Left lung (tissue), 10 donors: ENCODE data around the gene CDC42EP5. TPM values are rescaled to one million over a fixed set of nuclear protein-coding genes. Genes with fewer than 3 reads are reported as not detected.

Source experiments
- ATAC-seq: fragments of 200-7000 bp; cut with Tn5 transposase; one replicate; pipeline ENCODE4 v1.9.1; 2020; ENCODE audit warnings: moderate library complexity
- DNase-seq, 4 donors: peaks; one replicate each; pipeline ENCODE4 v3.0.0-alpha.2; 2013 to 2020
- H3K27ac ChIP-seq, 2 donors: fragments of 200-600 bp; sonication (generic) in 1 of 2; one replicate each; pipeline versions ENCODE4 v1.5.0 to v1.8.0; 2020 to 2021
- H3K27me3 ChIP-seq, 2 donors: fragments of 200-600 bp; sonication (generic) in 1 of 2; one replicate each; pipeline versions ENCODE4 v1.5.0 to v1.8.0; 2020 to 2021
- H3K36me3 ChIP-seq, 2 donors: fragments of 200-600 bp; sonication (generic) in 1 of 2; one replicate each; pipeline versions ENCODE4 v1.5.0 to v1.8.0; 2020 to 2021
- H3K4me1 ChIP-seq, 2 donors: fragments of 200-600 bp; one replicate each; pipeline ENCODE4 v1.8.0; 2021
- H3K4me3 ChIP-seq, 2 donors: fragments of 200-600 bp; sonication (generic) in 1 of 2; one replicate each; pipeline versions ENCODE4 v1.5.0 to v1.8.0; 2020 to 2021; ENCODE audit warnings: mild to moderate bottlenecking in 1 of 2
- H3K9me3 ChIP-seq, 2 donors: fragments of 200-600 bp; sonication (generic) in 1 of 2; one replicate each; pipeline versions ENCODE4 v1.5.0 to v1.8.0; 2020 to 2021
- intact Hi-C, 2 donors: fragments of 100-400 bp; cut with DNase I; formaldehyde crosslinking; loops; one replicate each; pipeline versions ENCODE4 v1.11.2 to v1.14.2; 2022
- polyA plus RNA-seq, 6 donors: library from polyadenylated mRNA; unstranded; fragments of 120-200 nt; gene quantifications; one replicate each; pipeline ENCODE4 v1.2.1, GENCODE V29; 2013; ENCODE audit not compliant: insufficient read length in 6 of 6
- total RNA-seq, 2 donors: library from RNA; stranded (reverse); fragmentation: NEBNext Ultra II Directional; extraction: Animal tissue kit (Norgen Biotek cat#: 25700); gene quantifications; one replicate each; pipeline ENCODE4 v1.2.1, GENCODE V29; 2021
- TF ChIP-seq, protein P1 (sequence below), 2 donors: fragments of 200-600 bp; sonication (generic) in 1 of 2; IDR thresholded peaks; one replicate each; pipeline versions ENCODE4 v1.5.0 to v1.8.0; 2021; ENCODE audit warnings: antibody characterized with exemption in 2 of 2
- donor health status: DM: no; HTN: yes; CAD: no.
- donor health status: DM: no; HTN: no; CAD: no.

The CDC42EP5 gene
- total and polyA plus RNA-seq, 8 donors, result 20.4 to 57.6 (median 31.1) TPM

DNA sequence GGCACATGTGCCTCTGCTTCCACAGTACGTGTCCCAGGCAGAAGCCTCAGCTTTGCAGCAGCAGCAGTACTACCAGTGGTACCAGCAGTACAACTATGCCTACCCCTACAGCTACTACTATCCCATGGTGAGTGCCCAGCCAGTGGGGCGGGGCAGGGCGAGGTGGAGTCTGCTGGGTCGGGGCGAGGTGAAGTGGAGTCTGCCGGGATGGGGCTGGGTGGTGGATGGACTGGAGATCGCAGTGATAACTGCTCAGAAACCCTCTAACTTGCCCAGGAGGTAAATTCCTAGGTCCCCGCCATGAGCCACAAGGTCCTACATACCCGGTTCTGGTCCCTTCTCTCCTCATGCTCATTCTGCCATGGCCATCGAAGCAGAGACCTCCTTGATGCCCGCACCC is 20.5 kb downstream of the CDC42EP5 start:
- peaks cover 0 to 71% of the 10 kb centered on the region in 2 donors for H3K36me3 ChIP-seq

DNA sequence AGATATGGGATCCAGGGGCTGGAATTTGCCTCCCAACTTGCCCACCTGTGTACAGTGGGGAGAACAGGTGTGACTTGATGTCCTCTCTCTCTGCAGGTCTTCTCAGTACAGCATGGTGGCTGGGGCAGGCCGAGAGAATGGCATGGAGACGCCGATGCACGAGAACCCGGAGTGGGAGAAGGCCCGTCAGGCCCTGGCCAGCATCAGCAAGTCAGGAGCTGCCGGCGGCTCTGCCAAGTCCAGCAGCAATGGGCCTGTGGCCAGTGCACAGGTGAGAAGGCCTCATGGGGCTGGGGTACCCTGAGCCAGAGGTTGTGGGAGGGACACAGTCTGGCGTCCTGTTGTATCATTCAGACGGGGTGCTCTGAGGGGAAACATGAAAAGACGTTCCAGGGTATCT is 21.1 kb downstream of the CDC42EP5 start:
- DNase-seq (peak in 2 of 4 donors; percentile 29 to 77), ATAC-seq (no peak)
- H3K27me3 ChIP-seq, result no peaks in the 10 kb centered on the region
- peak overlapping the region in 1 of 2 donors; percentile 45 for H3K27ac ChIP-seq
- no peaks in the 10 kb centered on the region for H3K9me3 ChIP-seq
- peaks cover 29 to 43% of the 10 kb centered on the region in 2 donors for H3K4me1 ChIP-seq
- intact Hi-C loops, result no loop called here
- TF ChIP-seq, protein P1, sequence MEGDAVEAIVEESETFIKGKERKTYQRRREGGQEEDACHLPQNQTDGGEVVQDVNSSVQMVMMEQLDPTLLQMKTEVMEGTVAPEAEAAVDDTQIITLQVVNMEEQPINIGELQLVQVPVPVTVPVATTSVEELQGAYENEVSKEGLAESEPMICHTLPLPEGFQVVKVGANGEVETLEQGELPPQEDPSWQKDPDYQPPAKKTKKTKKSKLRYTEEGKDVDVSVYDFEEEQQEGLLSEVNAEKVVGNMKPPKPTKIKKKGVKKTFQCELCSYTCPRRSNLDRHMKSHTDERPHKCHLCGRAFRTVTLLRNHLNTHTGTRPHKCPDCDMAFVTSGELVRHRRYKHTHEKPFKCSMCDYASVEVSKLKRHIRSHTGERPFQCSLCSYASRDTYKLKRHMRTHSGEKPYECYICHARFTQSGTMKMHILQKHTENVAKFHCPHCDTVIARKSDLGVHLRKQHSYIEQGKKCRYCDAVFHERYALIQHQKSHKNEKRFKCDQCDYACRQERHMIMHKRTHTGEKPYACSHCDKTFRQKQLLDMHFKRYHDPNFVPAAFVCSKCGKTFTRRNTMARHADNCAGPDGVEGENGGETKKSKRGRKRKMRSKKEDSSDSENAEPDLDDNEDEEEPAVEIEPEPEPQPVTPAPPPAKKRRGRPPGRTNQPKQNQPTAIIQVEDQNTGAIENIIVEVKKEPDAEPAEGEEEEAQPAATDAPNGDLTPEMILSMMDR (IDR thresholded peaks at IDR 0.05), result no peak
- H3K4me3 ChIP-seq, result no peak overlapping the region
- H3K36me3 ChIP-seq, result peaks cover 0 to 64% of the 10 kb centered on the region in 2 donors

More for the DNA sequence above, 20.5 kb downstream of the CDC42EP5 start:
- TF ChIP-seq, protein P1 (IDR thresholded peaks at IDR 0.05), result no peak
- Histone ChIP-seq H3K4me3 (no peak overlapping the region), H3K27me3 (no peaks in the 10 kb centered on the region), H3K27ac (no peak overlapping the region), H3K4me1 (peaks cover 23 to 37% of the 10 kb centered on the region in 2 donors), H3K9me3 (no peaks in the 10 kb centered on the region)
- ATAC-seq, result no peak
- intact Hi-C loops, result no loop called here
- peak in 1 of 4 donors; percentile 69 for DNase-seq

DNA sequence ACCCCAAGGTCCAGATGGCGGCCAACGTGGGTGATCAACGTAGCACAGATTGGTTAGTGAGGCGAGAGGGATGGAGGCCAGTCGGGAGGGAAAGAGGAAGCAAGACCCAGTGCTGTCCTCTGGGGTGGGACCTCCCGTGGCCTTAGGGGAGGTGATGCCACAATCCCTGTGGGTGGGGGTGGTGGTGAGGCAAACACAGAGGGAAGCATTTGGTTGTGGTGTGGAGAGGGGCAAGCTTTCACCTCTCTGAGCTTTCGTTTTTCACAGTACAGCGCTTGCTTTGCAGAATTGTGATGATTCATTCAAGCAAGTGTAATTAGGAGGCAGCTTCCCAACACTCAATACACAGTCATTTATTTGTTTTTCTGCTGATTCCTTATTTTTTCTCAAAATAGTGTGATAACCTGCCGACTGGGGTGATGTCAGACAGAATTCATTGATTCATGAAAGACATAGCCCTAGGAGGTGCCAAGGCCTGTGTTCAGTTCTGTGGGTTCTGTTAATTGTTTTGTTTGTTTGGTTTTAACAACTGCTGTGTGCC is 21.7 kb downstream of the CDC42EP5 start:
- Histone ChIP-seq H3K36me3 (peaks cover 0 to 58% of the 10 kb centered on the region in 2 donors), H3K4me1 (peaks cover 30 to 48% of the 10 kb centered on the region in 2 donors), H3K4me3 (peak overlapping the region in 1 of 2 donors; percentile 97), H3K27ac (peak overlapping the region in 1 of 2 donors; percentile 45), H3K27me3 (no peaks in the 10 kb centered on the region), H3K9me3 (no peaks in the 10 kb centered on the region)
- ATAC-seq (no peak), DNase-seq (peak in 1 of 4 donors; percentile 35)
- intact Hi-C loops, result no loop called here
- TF ChIP-seq, protein P1 (IDR thresholded peaks at IDR 0.05), result no peak

DNA sequence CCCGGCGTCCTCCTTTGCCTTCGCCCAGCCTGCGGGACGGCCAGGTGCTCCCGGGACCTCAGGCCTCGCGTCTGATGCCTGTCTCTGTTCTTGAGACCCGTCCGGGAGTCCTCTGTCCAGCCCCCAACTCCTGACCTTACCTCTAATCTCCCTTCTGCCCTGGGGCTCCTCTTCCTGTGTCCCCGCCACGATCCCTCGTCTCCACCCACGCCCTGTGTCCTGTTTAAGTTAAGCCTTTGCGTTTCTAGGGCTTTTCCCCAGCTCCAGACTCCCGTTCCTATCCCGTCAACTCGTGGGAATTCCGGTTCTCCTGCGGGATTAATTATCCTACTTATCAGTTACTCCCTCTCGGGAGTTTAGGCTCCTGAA is 23.4 kb downstream of the CDC42EP5 start:
- H3K9me3 ChIP-seq, result no peaks in the 10 kb centered on the region
- ATAC-seq, result no peak
- peaks cover 0 to 53% of the 10 kb centered on the region in 2 donors for H3K36me3 ChIP-seq
- DNase-seq, result no peak
- H3K27me3 ChIP-seq, result no peaks in the 10 kb centered on the region
- intact Hi-C loops, result no loop called here
- peaks cover 30 to 48% of the 10 kb centered on the region in 2 donors for H3K4me1 ChIP-seq
- H3K27ac ChIP-seq, result peak overlapping the region; percentile 96 to 99
- TF ChIP-seq, protein P1 (IDR thresholded peaks at IDR 0.05), result no peak
- H3K4me3 ChIP-seq, result peak overlapping the region; percentile 94 to 97

DNA sequence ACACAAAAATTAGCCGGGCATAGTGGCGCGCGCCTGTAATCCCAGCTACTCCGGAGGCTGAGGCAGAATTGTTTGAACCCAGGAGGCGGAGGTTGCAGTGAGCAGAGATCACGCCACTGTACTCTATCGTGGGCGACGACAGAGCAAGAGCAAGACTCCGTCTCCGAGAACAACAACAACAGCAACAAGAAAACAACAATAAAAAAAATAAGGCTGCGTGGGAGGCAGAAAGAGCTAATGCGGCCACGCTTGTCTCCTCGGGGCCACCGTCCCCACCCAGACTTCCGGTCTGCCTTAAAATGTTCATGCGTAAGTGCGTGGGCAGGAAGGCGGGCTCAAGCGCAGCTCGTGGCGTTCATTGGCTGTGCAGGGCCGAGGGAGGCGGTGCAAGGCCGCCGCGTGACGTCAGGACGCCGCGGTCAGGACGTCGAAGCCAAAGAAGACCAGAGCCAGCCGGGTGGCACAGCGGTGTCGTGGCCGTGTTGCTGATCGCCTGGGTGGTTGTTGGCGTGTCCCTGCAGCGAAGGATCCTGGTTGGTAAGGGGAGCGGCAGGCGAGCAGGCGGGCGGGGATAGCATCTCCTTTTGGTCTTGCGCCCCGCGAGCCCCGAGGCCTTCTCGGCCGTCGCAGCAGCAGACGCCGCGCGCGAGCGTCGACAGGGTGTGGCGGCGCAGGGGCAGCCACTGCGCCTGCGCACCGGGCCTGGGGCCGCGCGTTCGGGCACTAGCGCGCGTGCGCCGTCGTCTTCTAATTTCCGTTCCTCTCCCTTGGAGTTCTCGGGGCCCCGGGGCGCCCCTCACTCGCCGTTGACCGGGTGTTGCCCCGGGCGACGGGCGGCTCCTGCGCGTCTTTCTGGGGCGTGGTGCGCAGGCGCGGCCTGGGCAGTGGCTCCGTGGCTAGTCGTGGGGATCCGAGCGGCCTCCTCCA is 24.1 kb downstream of the CDC42EP5 start, which contains the start of gene LENG8:
Gene LENG8 (plus strand): TSS at position 426 of the 927 bp plus-strand sequence. CDS start 2,146 bp downstream, outside the sequence.
- ATAC-seq (peak; percentile 96), DNase-seq (peak; percentile 97 to 99 (median 98))
- peaks cover 0 to 53% of the 10 kb centered on the region in 2 donors for H3K36me3 ChIP-seq
- no peaks in the 10 kb centered on the region for H3K9me3 ChIP-seq
- H3K27ac ChIP-seq, result peak within 1 kb of the TSS; percentile 96 to 99
- intact Hi-C loops, result no loop called here
- H3K4me1 ChIP-seq, result peaks cover 30 to 48% of the 10 kb centered on the region in 2 donors
- peak within 1 kb of the TSS; percentile 94 to 97 for H3K4me3 ChIP-seq
- TF ChIP-seq, protein P1 (IDR thresholded peaks at IDR 0.05), result no peak
- H3K27me3 ChIP-seq, result no peaks in the 10 kb centered on the region
